Measurements from ENCODE around the gene PLA2G4C. TPM values are rescaled to one million over a fixed set of nuclear protein-coding genes. Genes with fewer than 3 reads are reported as not detected.
"Not testable (repeated sequence)": the region's sequence is repeated elsewhere in the genome, so short reads cannot be mapped to it uniquely, and the experiment has no call there.

Gene PLA2G4C
- total RNA-seq, 2 experiments from 2014 or later, result 1.9 TPM

DNA sequence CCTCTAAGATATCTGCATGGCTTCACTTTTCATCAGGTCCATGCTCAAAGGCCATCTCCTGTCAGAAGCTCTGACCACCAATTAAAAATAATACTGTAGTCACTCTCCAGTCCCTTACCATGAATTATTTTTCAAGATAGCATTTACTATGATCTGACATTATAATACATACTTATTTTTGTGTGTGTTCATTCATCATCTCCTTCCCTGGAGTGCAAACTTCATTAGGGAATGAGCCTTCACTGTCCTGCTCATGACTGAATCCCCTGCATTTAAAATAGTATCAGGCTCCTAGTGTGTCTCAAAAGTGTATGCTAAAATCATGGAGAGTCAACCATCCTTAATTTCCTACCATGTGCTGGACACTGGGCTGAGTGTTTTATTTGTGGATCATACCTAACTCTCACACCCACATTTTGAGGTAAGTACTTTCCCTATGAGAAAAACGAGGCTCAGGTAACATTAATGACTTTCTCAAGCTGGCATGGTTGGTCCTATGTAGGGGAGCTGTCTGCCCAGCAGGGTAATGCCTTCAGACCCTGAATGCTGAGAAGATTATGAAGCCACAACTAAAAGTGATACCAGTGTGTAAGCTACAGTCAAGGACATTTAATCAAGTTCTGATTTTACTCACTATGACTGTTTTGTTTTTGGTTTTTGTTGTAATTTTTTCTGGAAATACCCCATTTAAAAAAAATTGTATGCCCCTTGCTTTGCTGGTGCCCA, 16.3 kb downstream of the PLA2G4C start:
- Histone ChIP-seq H3K27ac (ENCODE audit: low read depth in 1 of 2, low read length in 2 of 2) (no peak overlapping the region), H3K36me3 (ENCODE audit: insufficient read depth, low read length) (no peaks in the 10 kb centered on the region), H3K9me3 (ENCODE audit: control insufficient read depth in 1 of 2, insufficient read depth in 1 of 2, low read length in 2 of 2) (peaks cover 0 to 16% of the 10 kb centered on the region in 2 experiments), H3K27me3 (ENCODE audit: control insufficient read depth in 1 of 2, insufficient read depth in 2 of 2, low read length in 2 of 2) (no peaks in the 10 kb centered on the region), H3K4me3 (ENCODE audit: low read length) (no peak overlapping the region), H3K4me1 (ENCODE audit: insufficient read depth, low read length) (no peaks in the 10 kb centered on the region)
- Mint-ChIP-seq H3K27me3 (peaks cover 13% of the 10 kb centered on the region), H3K4me1 (ENCODE audit: low read depth) (no peaks in the 10 kb centered on the region), H3K27ac (no peak overlapping the region), H3K4me3 (no peak overlapping the region), H3K9me3 (peaks cover 5% of the 10 kb centered on the region), H3K36me3 (ENCODE audit: low read depth) (peaks cover 38% of the 10 kb centered on the region)
- ATAC-seq (ENCODE audit: poor library complexity), result no peak
- TF ChIP-seq, protein P1, sequence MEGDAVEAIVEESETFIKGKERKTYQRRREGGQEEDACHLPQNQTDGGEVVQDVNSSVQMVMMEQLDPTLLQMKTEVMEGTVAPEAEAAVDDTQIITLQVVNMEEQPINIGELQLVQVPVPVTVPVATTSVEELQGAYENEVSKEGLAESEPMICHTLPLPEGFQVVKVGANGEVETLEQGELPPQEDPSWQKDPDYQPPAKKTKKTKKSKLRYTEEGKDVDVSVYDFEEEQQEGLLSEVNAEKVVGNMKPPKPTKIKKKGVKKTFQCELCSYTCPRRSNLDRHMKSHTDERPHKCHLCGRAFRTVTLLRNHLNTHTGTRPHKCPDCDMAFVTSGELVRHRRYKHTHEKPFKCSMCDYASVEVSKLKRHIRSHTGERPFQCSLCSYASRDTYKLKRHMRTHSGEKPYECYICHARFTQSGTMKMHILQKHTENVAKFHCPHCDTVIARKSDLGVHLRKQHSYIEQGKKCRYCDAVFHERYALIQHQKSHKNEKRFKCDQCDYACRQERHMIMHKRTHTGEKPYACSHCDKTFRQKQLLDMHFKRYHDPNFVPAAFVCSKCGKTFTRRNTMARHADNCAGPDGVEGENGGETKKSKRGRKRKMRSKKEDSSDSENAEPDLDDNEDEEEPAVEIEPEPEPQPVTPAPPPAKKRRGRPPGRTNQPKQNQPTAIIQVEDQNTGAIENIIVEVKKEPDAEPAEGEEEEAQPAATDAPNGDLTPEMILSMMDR (IDR thresholded peaks at IDR 0.05), result no peak
- POLR2A ChIA-PET, result no interaction called here
- intact Hi-C loops (cut with DNase I, micrococcal nuclease), result no loop called here
- CTCF ChIA-PET, result no interaction called here
- no peak for DNase-seq

DNA sequence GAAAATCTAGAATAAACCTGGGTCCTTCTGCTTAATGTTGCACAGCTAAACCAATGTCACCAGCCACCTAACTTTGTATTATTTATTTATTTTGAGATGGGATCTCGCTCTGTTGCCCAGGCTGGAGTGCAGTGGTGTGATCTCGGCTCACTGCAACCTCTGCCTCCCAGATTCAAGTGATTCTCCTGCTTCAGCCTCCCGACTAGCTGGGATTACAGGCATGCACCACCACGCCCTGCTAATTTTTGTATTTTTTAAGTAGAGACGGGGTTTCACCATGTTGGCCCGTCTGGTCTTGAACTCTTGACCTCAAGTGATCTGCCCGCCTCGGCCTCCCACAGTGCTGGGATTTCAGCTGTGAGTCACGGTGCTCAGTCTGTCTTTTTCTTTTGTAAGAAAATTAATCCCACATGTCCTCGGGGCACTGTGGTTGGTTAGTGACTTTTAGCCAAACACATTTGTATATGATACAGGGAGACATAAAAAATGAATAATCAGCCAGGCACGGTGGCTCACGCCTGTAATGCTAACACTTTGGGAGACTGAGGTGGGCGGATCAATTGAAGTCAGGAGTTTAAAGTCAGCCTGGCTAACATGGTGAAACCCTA, 19.4 kb downstream of the PLA2G4C start:
- H3K27me3 ChIP-seq (ENCODE audit: control insufficient read depth in 1 of 2, insufficient read depth in 2 of 2, low read length in 2 of 2); H3K4me3 ChIP-seq (ENCODE audit: low read length); DNase-seq; H3K9me3 Mint-ChIP-seq; H3K4me1 ChIP-seq (ENCODE audit: insufficient read depth, low read length); POLR2A ChIA-PET; H3K36me3 ChIP-seq (ENCODE audit: insufficient read depth, low read length); H3K4me1 Mint-ChIP-seq (ENCODE audit: low read depth); H3K4me3 Mint-ChIP-seq; ATAC-seq (ENCODE audit: poor library complexity); CTCF ChIA-PET; intact Hi-C loops (cut with DNase I, micrococcal nuclease); H3K27ac Mint-ChIP-seq; H3K27ac ChIP-seq (ENCODE audit: low read depth in 1 of 2, low read length in 2 of 2): not testable (repeated sequence)
- H3K9me3 ChIP-seq (ENCODE audit: control insufficient read depth in 1 of 2, insufficient read depth in 1 of 2, low read length in 2 of 2), result peaks cover 2 to 16% of the 10 kb centered on the region in 2 experiments
- H3K36me3 Mint-ChIP-seq (ENCODE audit: low read depth), result peaks cover 31% of the 10 kb centered on the region
- peaks cover 24% of the 10 kb centered on the region for H3K27me3 Mint-ChIP-seq

DNA sequence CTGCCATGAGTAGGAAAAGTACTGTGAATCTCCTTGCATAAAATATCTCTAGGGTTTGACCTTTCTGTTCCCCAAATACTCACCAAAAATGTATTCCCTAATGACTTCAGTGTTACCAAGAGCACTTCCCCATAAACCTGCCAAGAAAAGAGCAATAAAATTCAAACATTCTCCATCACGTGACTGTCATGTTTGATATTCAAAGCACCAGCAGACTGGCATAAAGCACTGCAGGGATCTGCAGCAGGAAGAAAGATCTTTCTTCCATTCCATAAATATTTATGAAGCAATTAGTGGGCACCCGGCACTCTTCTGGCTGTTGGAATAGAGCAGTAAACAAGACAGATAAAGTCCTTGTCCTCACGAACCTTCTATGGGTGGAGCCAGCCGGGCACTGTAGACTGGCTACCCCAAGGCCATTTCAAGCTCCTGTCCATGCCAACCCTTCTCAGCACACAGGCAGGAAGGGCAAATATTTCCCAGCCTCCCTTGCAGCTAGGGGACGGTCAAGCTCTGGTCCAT, 20.3 kb downstream of the PLA2G4C start:
- ATAC-seq (ENCODE audit: poor library complexity), result no peak
- Mint-ChIP-seq H3K9me3 (peaks cover 5% of the 10 kb centered on the region), H3K27me3 (peaks cover 19% of the 10 kb centered on the region), H3K4me3 (no peak overlapping the region), H3K4me1 (ENCODE audit: low read depth) (no peaks in the 10 kb centered on the region), H3K27ac (no peak overlapping the region), H3K36me3 (ENCODE audit: low read depth) (peaks cover 26% of the 10 kb centered on the region)
- peaks cover 4 to 16% of the 10 kb centered on the region in 2 experiments for H3K9me3 ChIP-seq (ENCODE audit: control insufficient read depth in 1 of 2, insufficient read depth in 1 of 2, low read length in 2 of 2)
- H3K36me3 ChIP-seq (ENCODE audit: insufficient read depth, low read length), result no peaks in the 10 kb centered on the region
- DNase-seq, result no peak
- intact Hi-C loops (cut with DNase I, micrococcal nuclease), result no loop called here
- no peak overlapping the region for H3K4me3 ChIP-seq (ENCODE audit: low read length)
- peaks cover 0 to 2% of the 10 kb centered on the region in 2 experiments for H3K27me3 ChIP-seq (ENCODE audit: control insufficient read depth in 1 of 2, insufficient read depth in 2 of 2, low read length in 2 of 2)
- ChIA-PET POLR2A (no interaction called here), CTCF (interaction anchor here (0.7 kb wide), 1 partner anchor 273 kb away, joined by 5 read pairs; the partner anchor contains the start of gene TMEM143)
- TF ChIP-seq, protein P1 (IDR thresholded peaks at IDR 0.05), result no peak
- H3K4me1 ChIP-seq (ENCODE audit: insufficient read depth, low read length), result no peaks in the 10 kb centered on the region
- no peak overlapping the region for H3K27ac ChIP-seq (ENCODE audit: low read depth in 1 of 2, low read length in 2 of 2)

DNA sequence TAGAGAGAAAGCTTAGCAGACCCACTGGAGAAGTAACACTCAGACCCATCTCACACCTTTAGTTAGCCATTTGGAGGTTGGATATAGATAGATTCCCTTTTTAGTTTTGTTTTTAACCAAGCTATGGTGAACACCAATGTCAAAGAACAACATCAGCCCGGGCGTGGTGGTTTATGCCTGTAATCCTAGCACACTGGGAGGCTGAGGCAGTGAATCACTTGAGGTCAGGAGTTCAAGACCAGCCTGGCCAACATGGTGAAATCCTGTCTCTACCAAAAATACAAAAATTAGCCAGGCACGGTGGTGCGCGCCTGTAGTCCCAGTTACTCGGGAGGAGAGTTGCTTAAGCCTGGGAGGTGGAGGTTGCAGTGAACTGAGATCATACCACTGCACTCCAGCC, 21.6 kb downstream of the PLA2G4C start:
- H3K27ac Mint-ChIP-seq, CTCF ChIA-PET: not testable (repeated sequence)

More for the DNA sequence above, 21.6 kb downstream of the PLA2G4C start:
- peaks cover 19% of the 10 kb centered on the region for H3K27me3 Mint-ChIP-seq
- peaks cover 4 to 11% of the 10 kb centered on the region in 2 experiments for H3K9me3 ChIP-seq (ENCODE audit: control insufficient read depth in 1 of 2, insufficient read depth in 1 of 2, low read length in 2 of 2)
- DNase-seq; H3K4me1 ChIP-seq (ENCODE audit: insufficient read depth, low read length); H3K27ac ChIP-seq (ENCODE audit: low read depth in 1 of 2, low read length in 2 of 2); H3K4me3 ChIP-seq (ENCODE audit: low read length); POLR2A ChIA-PET; H3K9me3 Mint-ChIP-seq; H3K4me1 Mint-ChIP-seq (ENCODE audit: low read depth); H3K36me3 ChIP-seq (ENCODE audit: insufficient read depth, low read length); H3K27me3 ChIP-seq (ENCODE audit: control insufficient read depth in 1 of 2, insufficient read depth in 2 of 2, low read length in 2 of 2); ATAC-seq (ENCODE audit: poor library complexity); intact Hi-C loops (cut with DNase I, micrococcal nuclease); H3K4me3 Mint-ChIP-seq: not testable (repeated sequence)
- H3K36me3 Mint-ChIP-seq (ENCODE audit: low read depth), result peaks cover 14% of the 10 kb centered on the region
